SK-N-MC (cell line): Measurements from ENCODE around the gene RCAN2.

Experiments used
- DNase-seq: peaks from one replicate; pipeline ENCODE4 v3.0.0-alpha.2; 2011; ENCODE audit warnings: low read depth, low spot score
- H3K27ac ChIP-seq: fragments of 200-600 bp; sonication (generic); 2 replicates; pipeline ENCODE4 v1.5.1; 2016; ENCODE audit warnings: mixed run types
- H3K36me3 ChIP-seq: fragments of 200-600 bp; sonication (generic); 2 replicates; pipeline ENCODE4 v1.6.1; 2017; ENCODE audit warnings: antibody characterized with exemption, low read length, mixed read lengths; ENCODE audit not compliant: insufficient read depth
- H3K4me3 ChIP-seq: fragments of 200-600 bp; sonication (generic); 2 replicates; pipeline ENCODE4 v1.5.1; 2016
- H3K9ac ChIP-seq: fragments of 200-600 bp; sonication (generic); 2 replicates; pipeline ENCODE4 v1.8.0; 2017; ENCODE audit warnings: mixed run types, mixed read lengths; ENCODE audit not compliant: insufficient read length
- H3K9me3 ChIP-seq: fragments of 200-600 bp; sonication (generic); 2 replicates; pipeline ENCODE4 v1.6.1; 2017; ENCODE audit warnings: low read depth, mild to moderate bottlenecking, antibody characterized with exemption, low read length, moderate library complexity, mixed read lengths
- EZH2 ChIP-seq: fragments of 200-600 bp; sonication (generic); IDR thresholded peaks from one replicate; pipeline ENCODE4 v1.6.1; 2017; ENCODE audit warnings: antibody characterized with exemption
- FOXP2 ChIP-seq: optimal IDR thresholded peaks from 2 replicates; pipeline ENCODE3; 2011; ENCODE audit warnings: mild to moderate bottlenecking, moderate library complexity; ENCODE audit not compliant: insufficient read depth; ENCODE audit errors: extremely low read length, control extremely low read depth
- POLR2AphosphoS5 ChIP-seq: IDR thresholded peaks from 2 replicates; pipeline ENCODE4 v1.6.1; 2012; ENCODE audit warnings: mild to moderate bottlenecking, low read depth, low read length, borderline replicate concordance

Gene RCAN2

DNA sequence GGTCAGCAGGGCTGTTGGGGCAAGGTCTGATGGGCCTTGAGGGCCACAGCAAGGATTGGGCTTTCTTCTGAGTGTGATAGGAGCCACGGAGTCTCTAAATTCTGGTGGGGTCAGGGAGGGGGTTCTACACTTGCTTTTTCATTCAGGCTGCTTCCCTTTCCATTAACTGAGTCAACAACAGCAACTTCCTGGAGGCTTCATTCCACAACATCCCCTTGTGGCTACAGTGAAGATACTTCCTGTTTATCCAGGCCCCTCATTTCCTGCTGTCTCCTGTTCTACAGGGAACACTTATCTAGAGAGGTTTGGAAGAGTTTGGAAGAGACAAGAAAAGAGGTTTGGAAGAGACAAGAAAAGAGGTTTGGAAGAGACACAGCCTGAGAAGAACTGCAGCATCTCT, 175.7 kb downstream of the RCAN2 start:
- no peak overlapping the region for H3K4me3 ChIP-seq
- no peak for DNase-seq
- TF ChIP-seq EZH2 (no peak), FOXP2 (no peak), POLR2AphosphoS5 (no peak)
- no peak overlapping the region for H3K9ac ChIP-seq
- no peaks in the 10 kb centered on the region for H3K9me3 ChIP-seq
- no peaks in the 10 kb centered on the region for H3K36me3 ChIP-seq
- H3K27ac ChIP-seq, result no peak overlapping the region

DNA sequence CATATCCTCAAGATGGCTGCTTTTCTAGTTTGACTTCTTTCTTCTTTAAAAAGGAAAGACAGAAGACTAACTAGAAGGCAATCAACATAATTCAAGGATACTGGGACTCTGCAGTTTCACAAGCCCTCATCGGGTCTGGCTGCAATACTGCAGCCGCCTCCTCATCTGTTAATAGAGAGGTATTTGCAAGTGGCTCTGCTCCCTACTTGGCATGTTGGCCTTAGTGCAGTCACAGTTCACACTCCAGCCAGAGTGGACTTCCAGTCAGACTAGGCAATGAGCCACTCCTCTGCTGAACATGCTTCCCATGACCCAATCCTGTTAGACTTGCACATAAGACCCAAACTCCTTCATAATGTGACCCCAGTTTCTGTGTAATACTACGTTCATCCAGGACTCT, 178.6 kb downstream of the RCAN2 start:
- Histone ChIP-seq H3K9me3 (no peaks in the 10 kb centered on the region), H3K4me3 (no peak overlapping the region), H3K36me3 (no peaks in the 10 kb centered on the region), H3K27ac (no peak overlapping the region), H3K9ac (no peak overlapping the region)
- DNase-seq, result no peak
- no peak for TF ChIP-seq POLR2AphosphoS5
- no peak for TF ChIP-seq FOXP2
- no peak for TF ChIP-seq EZH2

DNA sequence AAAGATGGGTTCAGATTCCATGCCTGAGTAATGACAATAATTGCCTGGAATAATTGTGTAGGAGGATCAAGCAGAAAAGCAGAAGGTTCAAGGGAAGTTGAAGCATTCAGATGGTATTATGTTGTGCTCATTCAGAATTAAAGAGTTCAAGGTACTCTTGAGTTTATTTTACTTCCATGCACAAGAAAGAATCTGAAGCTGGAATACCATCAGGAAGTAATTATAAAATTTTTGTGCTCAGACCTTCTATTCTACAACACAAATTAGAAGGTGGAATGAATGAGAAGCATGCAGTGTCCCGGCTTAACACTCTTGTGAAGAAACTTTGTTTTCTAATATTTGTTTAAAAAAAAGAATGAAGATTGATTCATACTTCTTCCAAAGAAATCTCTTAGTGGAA, 181.1 kb downstream of the RCAN2 start:
- Histone ChIP-seq H3K36me3 (no peaks in the 10 kb centered on the region), H3K9ac (no peak overlapping the region), H3K4me3 (no peak overlapping the region), H3K9me3 (no peaks in the 10 kb centered on the region), H3K27ac (no peak overlapping the region)
- no peak for DNase-seq
- TF ChIP-seq FOXP2, result no peak
- no peak for TF ChIP-seq POLR2AphosphoS5
- TF ChIP-seq EZH2, result no peak

DNA sequence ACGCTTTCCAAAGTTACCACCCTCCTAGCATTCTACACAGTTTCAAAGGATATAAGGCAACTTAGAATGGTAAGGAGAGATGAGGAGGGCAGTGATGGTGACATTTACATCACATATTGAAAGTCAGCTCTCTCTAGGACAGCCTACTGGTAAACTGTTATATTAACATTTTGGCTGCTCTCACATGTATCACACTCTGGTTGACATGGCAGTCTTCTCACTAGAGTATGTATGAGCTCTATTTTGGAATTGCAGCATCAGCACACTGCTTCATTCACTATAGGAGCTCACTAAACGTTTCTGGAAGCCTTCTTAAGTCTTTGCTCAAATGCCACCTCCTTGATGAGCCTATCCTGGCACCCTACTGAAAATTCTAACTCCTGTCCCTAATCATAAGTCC, 184.8 kb downstream of the RCAN2 start:
- H3K9ac ChIP-seq, result no peak overlapping the region
- TF ChIP-seq EZH2 (no peak), POLR2AphosphoS5 (no peak), FOXP2 (no peak)

DNA sequence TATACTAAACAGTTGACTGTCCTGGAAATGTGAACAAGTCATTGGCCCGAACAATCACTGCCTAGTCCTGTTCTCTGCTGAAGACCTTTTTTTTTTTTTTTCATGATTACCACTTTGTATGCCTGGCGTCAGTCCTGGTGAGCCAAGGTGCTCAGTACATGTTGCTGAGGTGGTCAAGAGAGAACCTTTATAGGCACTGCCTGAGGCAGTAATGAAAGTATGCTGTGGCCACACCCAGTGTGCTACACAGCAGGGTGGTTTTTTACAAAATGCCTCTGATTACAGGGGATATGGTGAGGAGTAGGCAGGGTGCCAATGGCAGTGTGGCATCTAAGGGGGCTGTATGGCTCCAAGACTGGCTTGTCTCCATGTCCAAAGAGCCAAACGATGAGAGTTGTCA, 185.4 kb downstream of the RCAN2 start:
- H3K36me3 ChIP-seq, result no peaks in the 10 kb centered on the region
- no peak for DNase-seq
- H3K9ac ChIP-seq, result no peak overlapping the region
- no peak overlapping the region for H3K27ac ChIP-seq
- TF ChIP-seq FOXP2 (no peak), EZH2 (no peak)
- H3K9me3 ChIP-seq, result no peaks in the 10 kb centered on the region
- no peak overlapping the region for H3K4me3 ChIP-seq

More for the DNA sequence above, 184.8 kb downstream of the RCAN2 start:
- H3K9me3 ChIP-seq, result no peaks in the 10 kb centered on the region
- no peak overlapping the region for H3K4me3 ChIP-seq
- no peak overlapping the region for H3K27ac ChIP-seq
- no peaks in the 10 kb centered on the region for H3K36me3 ChIP-seq
- DNase-seq, result no peak

DNA sequence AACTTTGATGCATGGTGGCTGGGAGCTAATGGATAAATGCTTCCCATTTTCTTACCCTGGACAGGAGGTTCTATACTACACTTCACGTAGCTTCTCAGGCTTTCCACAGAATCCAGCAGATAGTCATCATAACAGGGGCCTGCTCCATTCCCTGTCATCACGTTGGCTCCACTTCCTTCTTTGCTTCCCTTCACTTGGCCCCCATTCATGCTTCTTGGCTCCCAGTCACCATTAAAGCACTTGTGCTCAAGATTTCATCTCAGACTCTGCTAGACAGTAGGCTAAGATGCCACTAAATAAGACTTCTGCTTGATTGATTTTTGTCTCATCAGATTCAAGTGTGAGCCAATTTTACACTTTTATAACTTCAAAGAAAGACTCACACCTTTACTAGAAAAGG, 186.0 kb downstream of the RCAN2 start:
- Histone ChIP-seq H3K36me3 (no peaks in the 10 kb centered on the region), H3K9ac (no peak overlapping the region)

DNA sequence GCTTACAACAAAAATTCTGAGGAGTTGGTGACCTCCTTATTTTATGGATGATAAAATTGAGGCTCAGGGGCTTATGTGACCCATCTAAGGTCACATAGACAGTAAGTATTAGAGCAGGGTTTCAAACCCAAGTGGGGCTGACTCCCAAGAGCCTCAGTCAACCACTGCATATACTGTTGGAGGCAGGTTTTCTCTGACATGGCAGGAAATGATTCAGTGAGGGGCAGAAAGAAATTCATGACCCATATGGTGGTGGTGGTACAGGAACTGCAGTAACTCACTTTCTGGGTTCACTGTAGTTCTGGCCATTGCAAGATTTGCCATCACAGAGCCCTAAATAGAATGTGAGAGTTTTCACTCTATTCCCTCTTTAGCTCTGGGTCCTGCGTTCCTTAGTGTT, 188.4 kb downstream of the RCAN2 start:
- no peaks in the 10 kb centered on the region for H3K9me3 ChIP-seq
- TF ChIP-seq FOXP2 (no peak), EZH2 (no peak), POLR2AphosphoS5 (no peak)
- H3K36me3 ChIP-seq, result no peaks in the 10 kb centered on the region
- no peak for DNase-seq
- H3K9ac ChIP-seq, result no peak overlapping the region
- H3K27ac ChIP-seq, result no peak overlapping the region
- no peak overlapping the region for H3K4me3 ChIP-seq

More for the DNA sequence above, 186.0 kb downstream of the RCAN2 start:
- Histone ChIP-seq H3K9me3 (no peaks in the 10 kb centered on the region), H3K27ac (no peak overlapping the region), H3K4me3 (no peak overlapping the region)
- no peak for TF ChIP-seq EZH2
- TF ChIP-seq POLR2AphosphoS5, result no peak
- no peak for TF ChIP-seq FOXP2
- DNase-seq, result no peak

DNA sequence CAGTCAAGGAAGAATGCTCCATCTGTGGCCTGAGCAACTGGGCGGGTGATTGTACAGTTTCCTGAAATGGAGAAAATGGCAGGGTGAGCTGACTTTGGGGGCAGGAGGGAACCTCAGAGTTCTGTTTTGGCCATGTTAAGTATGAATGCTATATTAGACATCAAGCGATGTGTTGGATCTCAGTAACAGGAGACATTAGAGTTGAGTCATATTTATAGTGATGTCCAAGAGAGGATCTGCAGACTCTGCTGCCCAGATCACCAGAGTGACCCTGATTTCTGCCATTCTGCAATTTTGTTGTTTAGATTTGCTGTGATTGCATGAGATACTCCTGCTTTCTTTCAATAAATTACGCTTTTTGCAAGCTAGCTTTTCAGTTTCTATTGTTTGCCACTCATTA, 189.1 kb downstream of the RCAN2 start:
- Histone ChIP-seq H3K4me3 (no peak overlapping the region), H3K9ac (no peak overlapping the region), H3K27ac (no peak overlapping the region), H3K9me3 (no peaks in the 10 kb centered on the region), H3K36me3 (no peaks in the 10 kb centered on the region)
- TF ChIP-seq FOXP2 (no peak), EZH2 (no peak), POLR2AphosphoS5 (no peak)
- DNase-seq, result no peak

DNA sequence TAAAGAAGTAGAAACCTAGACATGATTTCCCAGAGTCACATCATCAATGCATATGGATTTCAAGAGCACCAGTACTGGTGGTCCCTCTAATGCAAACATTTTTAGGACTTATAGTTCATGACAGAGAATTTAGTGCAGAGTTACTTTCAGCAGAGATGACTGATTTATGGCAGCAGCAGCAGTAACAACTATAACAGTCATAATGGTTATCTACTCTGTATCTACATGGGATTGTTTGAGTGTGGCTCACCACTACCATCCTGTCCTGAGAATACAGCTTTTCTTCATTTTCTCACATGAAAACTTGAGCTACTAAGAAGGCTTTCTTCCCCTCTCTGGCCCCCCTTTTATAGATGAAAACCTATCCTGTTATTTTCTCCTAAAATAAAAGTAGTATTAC, 192.0 kb downstream of the RCAN2 start:
- H3K27ac ChIP-seq, result no peak overlapping the region
- no peak for TF ChIP-seq POLR2AphosphoS5
- no peak for TF ChIP-seq FOXP2
- H3K4me3 ChIP-seq, result no peak overlapping the region
- no peak overlapping the region for H3K9ac ChIP-seq
- no peaks in the 10 kb centered on the region for H3K9me3 ChIP-seq
- H3K36me3 ChIP-seq, result no peaks in the 10 kb centered on the region
- no peak for DNase-seq
